Sciatic nerve (tissue), 2 donors: ENCODE results near the gene KCTD10. TPM values are rescaled to one million over a fixed set of nuclear protein-coding genes. Genes with fewer than 3 reads are reported as not detected.
"Not testable (repeated sequence)": the region's sequence is repeated elsewhere in the genome, so short reads cannot be mapped to it uniquely, and the experiment has no call there.

Source experiments
- ATAC-seq: fragments of 200-7000 bp; cut with Tn5 transposase; one replicate; pipeline ENCODE4 v1.9.1; 2020; ENCODE audit warnings: mild to moderate bottlenecking, moderate library complexity
- DNase-seq: peaks from one replicate; pipeline ENCODE4 v3.0.0-alpha.2; 2020; ENCODE audit warnings: low spot score
- intact Hi-C: fragments of 100-400 bp; cut with DNase I; formaldehyde crosslinking; loops from one replicate; pipeline ENCODE4 v1.14.2; 2022
- total RNA-seq: library from RNA; stranded (reverse); fragmentation: NEBNext Ultra II Directional; extraction: Animal tissue kit (Norgen Biotek cat#: 25700); gene quantifications from one replicate; pipeline ENCODE4 v1.2.1, GENCODE V29; 2021
- donor health status: DM: no; HTN: no; CAD: no.
- donor health status: DM: no; HTN: no; CAD: no.

KCTD10 gene
- total RNA-seq, 1 donor from 2014 or later = 88.8 TPM

DNA sequence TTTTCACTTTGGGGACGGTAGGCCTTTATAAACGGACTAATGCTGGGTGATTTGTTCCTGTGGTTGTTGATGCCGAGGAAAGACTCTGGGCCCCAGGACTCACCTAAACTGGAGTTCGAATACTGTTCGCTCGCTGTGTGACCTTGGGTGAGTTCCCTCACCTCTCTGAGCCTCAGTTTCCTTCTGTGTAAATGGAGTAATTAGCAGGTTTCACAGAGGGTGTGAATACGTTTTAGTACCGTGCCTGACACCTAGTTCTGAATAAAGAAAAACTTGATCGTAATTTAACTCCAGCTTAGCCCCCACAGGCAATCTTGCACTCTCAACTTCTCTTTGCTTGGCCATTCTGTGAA lies 839 bp upstream of the KCTD10 start:
- intact Hi-C loops = no loop called here
- ATAC-seq = no peak
- DNase-seq = no peak

DNA sequence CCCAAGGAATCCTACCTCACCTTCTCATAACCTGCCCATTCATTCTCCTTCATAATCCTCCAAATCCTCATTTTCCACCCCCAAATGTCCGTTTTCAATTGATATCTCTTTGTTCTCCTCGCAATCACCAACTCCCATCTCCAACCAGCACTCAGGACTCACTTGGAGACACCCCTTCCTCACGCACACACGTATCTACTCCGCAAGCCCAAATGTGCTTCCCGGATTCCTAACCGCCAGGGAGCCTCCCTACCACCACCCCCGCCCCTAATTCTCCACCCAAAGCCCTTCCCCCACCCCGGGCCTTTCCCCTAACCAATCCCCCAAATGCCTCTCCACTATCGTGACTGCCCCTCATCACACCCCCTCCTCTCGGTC lies 304 bp downstream of the KCTD10 start:
- intact Hi-C loops = no loop called here
- DNase-seq (no peak), ATAC-seq (no peak)

DNA sequence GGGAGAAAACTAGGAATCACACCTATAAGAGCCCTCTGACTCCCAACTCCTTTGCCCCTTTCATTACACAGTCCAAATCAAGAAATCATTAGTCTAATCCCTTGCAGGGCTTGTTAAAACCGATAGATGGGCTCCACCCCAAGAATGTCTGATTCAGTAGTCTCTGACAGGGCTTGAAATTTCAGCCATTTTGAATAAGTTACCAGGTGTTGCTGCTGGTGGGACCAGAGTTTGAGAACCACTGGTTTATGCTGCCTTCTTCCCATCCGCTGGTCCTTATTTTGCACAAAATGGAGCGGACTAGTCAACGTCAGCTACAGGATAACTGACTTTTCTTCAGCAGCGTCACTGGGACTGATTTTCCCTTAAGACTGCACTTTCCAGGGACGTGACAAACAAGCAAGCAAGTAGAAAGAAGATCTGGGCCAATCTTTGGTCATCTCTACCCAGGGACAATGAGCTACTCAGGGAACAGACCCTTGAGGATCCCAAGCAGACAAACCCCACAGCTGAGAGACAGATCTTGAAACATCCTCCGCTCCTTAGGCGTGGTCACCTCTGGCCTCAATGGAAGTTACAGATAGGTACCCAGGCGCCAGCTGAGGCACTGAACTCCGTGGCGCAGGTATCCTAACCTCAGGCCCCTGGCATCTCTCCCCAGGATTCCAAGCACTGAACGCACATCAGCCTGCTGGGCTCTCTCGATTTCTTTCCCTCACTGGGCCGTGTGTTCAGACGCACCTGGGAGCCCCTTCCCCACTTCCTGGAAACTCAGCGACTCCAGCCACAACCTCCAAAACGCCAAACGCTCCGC lies 900 bp downstream of the KCTD10 start:
- no peak for DNase-seq
- intact Hi-C loops = no loop called here
- ATAC-seq = peak; percentile 4

DNA sequence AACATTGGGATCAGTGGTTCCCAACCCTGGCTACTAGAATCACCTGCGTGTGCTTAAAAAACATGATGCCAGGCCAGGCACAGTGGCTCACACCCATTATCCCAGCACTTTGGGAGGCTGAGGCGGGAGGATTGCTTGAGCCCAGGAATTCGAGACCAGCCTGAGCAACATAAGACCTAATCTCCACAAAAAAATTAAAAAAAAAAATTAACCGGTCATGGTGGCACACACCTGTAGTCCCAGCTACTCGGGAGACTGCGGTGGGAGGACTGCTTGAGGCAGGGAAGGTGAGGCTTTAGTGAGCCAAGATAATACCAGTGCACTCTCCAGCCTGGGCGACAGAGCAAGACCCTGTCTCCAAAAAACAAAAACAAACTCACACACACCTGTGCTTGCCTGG lies 2.0 kb downstream of the KCTD10 start:
- intact Hi-C loops = no loop called here
- DNase-seq (no peak), ATAC-seq (no peak)

DNA sequence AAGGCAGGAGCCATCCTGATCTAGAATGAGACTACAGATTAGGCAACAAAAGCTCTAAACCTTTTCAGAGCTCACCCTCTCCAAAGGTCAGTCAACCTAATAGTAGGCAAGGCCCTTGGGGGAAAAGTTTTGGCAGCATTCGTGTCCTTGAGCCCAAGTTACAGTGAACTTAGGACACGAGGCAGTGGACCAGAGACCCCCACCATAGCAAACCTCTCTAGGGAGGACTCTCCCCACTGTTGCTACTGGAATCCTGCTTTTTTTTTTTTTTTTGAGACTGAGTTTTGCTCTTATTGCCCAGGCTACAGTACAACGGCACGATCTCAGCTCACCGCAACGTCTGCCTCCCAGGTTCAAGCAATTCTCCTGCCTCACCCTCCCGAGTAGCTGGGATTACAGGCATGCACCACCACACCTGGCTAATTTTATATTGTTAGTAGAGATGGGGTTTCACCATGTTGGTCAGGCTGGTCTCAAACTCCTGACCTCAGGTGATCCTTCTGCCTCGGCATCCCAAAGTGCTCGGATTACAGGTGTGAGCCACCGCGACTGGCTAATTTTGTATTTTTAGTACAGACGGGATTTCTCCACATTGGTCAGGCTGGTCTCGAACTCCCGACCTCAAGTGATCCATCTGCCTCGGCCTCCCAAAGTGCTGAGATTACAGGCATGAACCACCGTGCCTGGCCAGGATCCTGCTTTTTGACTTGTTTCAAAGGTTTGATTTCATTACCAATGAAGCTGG lies 3.4 kb downstream of the KCTD10 start:
- ATAC-seq, DNase-seq, intact Hi-C loops: not testable (repeated sequence)

DNA sequence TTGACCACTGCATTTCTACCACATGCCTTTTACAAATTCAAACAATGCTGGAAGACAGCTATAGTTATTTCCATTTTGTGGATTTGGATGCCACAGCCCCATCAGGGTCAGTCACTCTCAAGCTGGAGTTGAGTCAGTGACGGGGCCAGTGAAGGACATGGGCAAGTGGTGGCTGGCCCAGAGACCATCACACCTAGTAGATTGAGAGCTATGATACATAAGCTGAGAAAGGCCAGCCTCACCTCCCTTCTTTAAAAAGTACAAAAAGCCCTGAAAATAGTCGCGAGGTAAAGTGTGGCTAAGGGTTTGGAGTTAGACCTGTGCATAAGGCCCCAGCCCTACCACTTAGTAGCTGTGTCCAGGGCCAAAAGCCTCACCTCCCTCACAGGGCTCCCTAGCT lies 4.1 kb downstream of the KCTD10 start:
- ATAC-seq (no peak), DNase-seq (no peak)
- intact Hi-C loops = no loop called here

DNA sequence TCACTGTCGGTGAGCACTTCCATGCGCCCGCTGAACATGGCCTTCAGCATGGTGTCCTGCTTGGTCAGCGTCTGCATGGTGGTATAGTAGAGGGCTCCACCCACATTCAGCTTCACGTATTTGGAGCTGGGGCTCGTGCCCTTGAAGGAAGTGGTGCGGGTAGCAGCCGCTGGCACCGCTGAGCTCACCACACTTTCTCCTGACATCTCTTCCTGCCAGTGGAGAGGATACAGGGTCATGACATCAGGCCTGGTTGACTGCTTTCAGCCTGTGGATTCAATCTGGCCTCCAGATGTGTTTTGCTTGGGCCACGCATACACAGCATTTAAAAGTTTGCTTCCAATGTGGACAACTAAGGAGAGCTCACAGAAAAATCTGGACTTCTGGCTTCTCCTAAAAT lies 7.6 kb downstream of the KCTD10 start:
- DNase-seq (no peak), ATAC-seq (peak; percentile 52)
- intact Hi-C loops = no loop called here

DNA sequence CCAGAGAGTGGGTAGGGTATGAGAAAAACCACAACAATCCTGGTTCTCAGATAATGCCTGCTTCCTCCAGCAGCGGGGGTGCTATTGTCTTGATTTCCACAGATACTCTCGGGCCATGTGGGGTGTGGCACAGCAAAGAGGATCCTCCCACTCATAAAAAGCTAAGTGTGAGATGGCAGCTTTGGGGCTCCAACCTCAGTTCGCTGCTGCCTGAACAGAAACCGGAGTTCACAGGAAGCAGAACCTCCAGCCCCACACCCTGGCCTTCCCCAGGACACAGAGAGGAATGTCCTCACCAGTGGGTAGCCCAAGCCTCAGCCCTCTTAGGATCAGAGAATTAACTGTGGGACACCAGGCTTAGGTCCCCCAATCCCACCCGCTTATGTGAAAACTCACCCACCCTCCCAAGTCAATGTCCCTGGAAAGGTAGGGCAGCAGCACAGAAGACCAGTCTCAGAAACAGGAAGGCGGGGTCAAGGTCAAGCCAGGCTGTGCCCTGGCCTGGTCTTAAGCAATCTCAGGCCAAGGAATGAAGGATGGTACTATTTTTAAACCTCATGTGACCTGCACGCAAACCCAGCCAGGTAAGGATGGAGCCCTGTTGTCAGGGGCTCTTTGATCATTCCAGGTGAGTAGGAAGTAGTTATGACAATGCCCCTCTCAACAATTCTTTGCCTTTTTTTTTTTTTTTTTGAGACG lies 9.0 kb downstream of the KCTD10 start:
- ATAC-seq = no peak
- no peak for DNase-seq
- intact Hi-C loops = no loop called here

DNA sequence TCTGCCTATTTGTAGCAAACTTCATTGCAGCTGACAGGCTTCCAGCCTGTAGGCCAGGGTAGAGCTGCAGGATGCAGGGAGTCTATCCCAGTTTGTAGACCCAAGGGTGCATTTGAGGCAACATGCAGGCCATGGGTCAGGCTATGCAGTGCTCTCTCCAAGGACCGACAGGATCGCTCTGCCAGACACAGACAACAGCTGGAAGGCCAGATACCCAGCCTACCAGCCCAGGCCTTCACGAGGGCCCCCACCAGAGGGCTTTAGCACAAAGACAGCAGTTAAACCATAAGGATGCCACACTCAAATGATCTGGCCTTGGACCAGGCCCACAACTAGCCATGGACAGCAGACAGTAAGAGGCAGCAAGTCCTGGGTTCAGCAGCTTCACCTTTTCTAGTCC lies 10.3 kb downstream of the KCTD10 start:
- intact Hi-C loops = no loop called here
- DNase-seq = no peak
- ATAC-seq = no peak

DNA sequence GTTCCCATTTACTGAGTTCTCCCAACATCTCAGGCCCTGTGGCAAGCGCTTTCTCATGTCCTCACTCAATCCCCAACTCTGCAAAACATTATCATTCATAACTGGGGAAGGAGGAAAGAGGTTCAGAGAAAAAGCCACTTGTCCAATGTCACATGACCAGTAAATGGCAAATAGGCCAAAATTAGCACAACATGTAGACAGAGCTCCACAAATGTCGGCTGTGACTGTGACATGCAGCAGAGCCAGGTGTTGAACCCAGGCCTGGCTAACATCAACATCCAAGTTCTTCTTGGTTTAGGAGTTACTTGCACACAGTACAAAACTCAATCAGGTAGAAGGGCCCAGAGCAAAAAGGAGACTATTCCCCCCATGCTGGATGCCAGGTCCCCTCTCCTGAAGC lies 10.8 kb downstream of the KCTD10 start:
- intact Hi-C loops = no loop called here
- no peak for DNase-seq
- no peak for ATAC-seq

DNA sequence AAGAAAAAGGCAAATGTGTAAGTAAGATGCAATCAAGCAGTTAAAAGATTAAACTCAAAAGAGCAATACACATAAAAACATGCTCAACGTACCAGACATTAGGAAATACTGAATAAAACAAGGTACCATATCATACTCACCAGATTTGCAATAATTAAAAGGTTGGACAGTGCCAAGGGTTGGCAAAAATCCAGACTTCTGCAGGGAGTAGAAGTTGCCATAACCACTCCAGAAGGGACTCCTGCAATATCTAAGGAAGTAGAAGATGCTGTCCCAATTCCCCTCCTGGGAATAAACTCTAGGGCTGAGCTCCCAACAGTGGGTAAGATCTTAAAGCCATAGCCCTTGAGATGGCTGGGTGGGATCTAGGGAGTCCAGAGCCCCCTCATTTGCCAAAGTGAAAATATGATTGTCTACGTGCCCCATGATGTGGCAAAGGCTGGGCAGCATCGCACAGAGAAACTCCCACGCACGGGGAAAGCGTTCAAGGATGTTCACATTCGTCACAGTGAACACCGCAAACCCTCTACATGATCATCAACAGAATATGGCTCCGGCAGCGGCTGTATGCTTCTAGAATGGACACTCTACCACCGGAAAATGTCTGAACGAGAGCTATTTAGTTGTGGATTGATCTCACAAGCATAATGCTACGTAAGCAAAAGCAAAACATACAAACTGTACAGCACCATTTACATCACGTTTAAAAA lies 12.3 kb downstream of the KCTD10 start:
- no peak for DNase-seq
- intact Hi-C loops = no loop called here
- ATAC-seq = no peak

DNA sequence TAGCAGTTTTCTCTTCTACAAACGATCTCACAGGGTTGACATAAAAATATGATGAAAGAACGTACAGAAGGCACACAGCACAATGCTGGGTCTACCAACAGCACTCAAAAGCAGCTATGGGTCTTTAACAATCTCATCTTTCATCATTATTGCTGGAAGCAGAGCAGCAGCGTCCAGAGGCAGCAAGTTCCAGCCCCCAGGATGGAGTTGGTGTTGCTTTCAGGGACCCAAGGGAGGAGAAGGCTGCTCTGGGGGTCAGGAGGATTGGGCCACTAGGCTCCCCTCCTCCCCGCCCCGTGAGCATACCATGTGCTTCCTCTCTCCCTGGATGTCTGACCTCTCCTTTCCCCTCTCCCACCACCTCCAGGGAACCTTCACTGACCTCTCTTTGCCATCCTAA lies 13.3 kb downstream of the KCTD10 start:
- no peak for DNase-seq
- no peak for ATAC-seq
- intact Hi-C loops = no loop called here

DNA sequence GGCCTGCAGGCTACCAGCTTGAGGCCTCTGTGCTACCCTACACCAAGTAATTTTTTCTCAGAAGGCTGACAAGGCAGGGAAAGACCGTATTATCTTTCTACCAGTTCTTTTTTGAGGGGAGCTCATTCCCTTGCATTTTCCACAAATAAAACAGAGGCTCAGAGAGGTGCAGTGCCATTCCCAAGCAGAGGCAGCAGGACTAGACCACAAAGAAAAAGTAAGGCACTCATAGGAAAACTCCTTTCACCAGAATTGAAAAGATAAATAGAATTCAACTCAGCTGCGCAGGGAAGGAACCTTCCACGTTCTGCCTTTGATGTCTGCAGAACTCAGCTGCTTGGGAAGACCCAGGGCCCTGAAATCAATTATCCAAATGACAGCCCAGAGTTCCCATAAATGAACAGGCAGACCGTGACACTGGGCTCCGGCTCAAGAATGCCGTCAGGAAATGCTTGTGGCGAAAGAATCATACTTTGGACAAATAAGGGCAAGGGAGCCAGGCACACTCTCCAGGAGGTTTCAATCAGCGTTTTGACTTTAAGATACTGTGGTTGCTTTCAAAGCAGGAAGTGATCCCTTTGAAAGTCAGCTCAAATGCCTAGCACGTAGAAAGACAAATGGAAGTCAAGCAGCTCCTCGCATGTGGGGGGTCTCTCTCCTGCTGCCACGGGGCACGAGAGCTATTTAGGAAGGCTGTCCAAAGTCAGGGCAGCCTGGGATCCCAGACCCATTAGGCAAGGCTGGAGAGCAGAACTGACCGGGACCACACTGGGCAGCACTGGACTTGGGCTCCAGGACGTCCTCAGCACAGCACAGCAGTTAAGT lies 14.0 kb downstream of the KCTD10 start:
- intact Hi-C loops = no loop called here

DNA sequence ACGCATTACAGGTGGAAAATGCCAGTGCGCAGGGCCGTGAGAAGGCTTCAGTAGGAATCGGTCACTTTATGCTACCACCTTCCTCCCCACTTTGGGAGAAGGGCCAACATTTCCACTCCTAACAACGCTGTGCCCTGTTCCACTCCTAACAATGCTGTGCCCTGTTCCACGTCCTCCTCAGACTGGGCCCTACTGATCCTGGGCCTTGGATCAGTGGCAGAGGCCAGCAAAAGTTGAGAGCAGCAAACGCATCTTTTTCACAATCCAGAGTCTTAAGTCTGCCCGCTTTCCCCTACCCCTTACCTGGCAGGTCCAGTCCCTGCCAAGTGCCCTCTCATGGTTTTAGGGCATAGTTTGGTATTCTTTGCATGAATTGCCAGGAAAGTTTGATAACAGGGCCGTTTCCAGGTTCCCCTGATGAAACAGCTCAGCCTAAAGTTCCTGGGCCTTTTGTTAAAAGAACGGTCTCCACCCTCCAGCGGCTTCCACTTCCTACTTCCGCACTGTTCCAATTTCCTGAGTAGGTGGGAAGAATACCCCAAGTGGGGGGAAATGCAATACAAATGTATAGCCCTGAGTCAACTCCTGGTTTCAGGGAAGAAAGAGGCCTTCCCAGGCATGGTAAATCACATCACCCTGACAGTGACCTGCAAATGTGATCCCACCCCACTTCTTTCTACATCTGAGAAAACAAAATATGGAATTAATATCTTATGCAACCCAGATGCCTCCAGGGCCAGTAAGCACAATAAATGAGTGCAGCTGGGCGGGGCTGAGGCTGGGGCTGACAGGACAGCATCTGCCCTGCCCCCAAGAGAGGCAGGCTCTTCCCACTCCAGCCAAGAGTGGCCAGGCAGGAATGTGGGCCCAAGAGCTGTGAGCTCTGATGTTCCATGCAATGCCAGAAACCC lies 15.0 kb downstream of the KCTD10 start:
- ATAC-seq (peak; percentile 96), DNase-seq (peak; percentile 91)
- intact Hi-C loops = no loop called here

More for the DNA sequence above, 14.0 kb downstream of the KCTD10 start:
- peak; percentile 83 for DNase-seq
- peak; percentile 87 for ATAC-seq

DNA sequence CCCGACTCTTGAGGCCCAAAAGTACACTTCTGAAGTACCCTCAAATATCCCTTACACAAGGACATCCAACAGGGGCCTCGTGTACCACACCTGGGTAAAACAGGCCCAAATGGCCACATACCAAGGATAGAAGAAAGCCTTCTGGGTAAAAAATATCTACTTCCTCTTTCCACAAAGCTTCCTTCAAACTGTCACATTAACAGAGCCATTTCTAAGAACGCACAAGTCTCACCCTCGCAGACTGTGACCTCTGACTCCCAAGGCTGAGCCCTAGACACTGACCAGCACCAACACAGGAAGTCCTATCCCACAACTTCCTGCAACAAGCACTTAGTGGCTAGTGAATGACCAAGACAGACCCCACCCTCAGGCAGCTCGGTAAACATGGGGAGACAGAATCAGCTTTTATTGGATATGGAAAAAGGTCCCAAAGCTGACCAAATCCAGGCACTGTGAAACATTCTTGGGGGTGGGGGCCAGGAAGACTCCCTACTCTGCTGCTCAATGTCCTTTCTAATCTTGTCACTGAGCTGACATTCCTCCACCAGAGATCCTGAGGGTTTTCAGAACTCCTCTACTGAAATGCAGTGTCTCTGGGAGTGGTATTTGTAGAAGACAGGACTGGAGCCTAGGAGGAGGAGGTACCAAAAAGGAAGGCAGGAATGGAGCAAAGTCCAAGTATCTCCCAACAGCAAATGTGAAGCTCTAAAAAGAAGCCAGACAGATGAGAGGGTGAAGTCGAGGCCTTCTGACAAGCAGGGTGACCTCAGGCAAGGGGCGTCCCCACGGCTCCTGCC lies 15.9 kb downstream of the KCTD10 start:
- intact Hi-C loops = no loop called here
- DNase-seq (no peak), ATAC-seq (no peak)

DNA sequence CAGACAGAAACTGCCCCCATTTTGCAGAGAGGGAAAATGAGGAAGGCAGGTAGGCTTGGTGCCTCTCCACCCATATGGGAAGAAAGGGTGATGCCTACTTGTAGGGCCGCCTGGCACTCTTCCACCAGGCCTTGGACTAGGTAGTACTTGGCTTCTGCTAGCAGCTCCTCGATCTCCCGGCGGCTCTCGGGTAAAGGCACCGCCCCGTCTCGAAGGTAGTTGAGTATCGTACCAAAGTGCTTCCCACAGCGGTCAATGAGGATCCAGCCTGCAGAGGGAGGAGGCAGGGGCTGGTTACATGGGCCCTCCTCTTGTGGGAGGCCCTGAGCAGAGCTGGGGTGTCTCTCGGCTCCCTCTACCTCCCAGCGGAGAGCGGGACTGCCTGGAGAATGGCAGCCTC lies 16.6 kb downstream of the KCTD10 start:
- intact Hi-C loops = no loop called here
- peak; percentile 70 for DNase-seq

DNA sequence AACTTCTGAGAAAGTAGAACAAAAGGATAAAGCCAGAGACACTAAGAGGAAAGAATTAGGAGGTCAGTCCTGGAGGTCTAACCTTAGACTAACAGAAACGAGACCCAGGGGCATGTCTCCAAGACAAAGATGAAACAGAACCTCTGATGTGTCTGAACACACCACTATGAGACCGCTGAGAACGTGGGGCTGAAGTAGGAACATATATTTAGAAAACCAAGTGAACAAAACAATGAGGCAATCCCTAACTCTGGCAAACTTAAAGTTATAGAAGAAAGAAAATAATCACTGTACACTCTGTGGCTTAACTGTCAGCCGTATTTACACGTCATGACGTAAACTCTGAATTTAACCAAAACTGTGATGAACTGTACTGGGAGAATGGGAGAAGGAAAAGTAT lies 17.9 kb downstream of the KCTD10 start:
- ATAC-seq (no peak), DNase-seq (no peak)
- intact Hi-C loops = no loop called here

More for the DNA sequence above, 16.6 kb downstream of the KCTD10 start:
- ATAC-seq = no peak
